Tibial nerve (tissue), 3 donors: ENCODE data around the gene RSKR.

ENCODE experiments used
- POLR2A ChIP-seq, 2 donors: fragments of 450-650 bp; IDR thresholded peaks; one replicate each; pipeline ENCODE4 v1.6.1; 2017; ENCODE audit warnings: antibody characterized with exemption in 2 of 2, mild to moderate bottlenecking in 2 of 2, moderate library complexity in 2 of 2
- TF ChIP-seq, protein P1 (sequence below), 5 experiments: fragments of 200-600 bp in 3 of 5; fragments of 450-650 bp in 2 of 5; sonication (generic) in 3 of 5; IDR thresholded peaks; one replicate each; pipeline ENCODE4 v1.5.1; 2016 to 2019; ENCODE audit warnings: antibody characterized with exemption in 5 of 5, mild to moderate bottlenecking in 3 of 5, moderate library complexity in 2 of 5

DNA sequence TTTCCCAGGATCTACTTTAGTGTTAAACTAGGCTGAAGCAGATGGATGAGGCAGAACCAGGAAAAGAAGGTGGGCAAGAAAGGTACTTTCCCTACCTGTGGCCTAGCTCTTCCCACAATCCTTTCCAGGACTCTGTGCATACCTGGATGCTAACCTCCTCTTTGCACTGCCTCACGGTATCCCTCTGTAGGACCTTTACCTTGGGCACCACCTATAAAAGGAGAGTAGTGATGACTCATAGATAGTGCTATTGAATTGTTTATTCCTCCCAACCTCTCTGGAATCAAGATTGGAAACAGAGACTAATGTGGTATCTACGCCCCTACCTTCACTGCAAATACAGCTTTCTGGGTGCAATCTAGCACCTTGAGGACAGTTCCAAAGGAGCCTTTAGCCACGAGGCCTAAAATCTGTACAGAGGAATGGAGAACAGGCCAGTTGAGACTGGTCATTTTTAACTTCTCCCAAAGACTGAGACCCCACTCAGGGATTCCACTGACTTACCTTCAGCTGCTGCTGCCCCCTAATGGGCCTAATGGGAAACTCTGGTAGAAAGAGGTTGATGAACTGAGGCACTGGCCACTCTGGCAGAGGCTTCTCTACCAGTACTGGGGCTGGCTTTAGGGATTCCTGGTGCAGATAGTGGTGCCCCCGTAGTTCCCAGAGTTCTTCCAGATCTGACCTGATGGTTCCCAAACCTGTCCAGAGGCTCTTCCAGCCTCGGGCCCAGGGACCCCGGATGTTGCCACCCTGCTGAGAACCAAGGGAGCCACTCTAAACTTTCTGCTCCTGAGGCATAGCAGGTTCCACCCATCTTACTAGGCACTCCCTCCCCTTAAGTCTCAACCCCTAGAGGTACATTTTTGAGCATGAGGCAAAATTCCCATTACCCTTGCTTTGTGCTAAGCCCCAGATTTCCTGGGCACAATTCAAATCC is 781 bp downstream of the RSKR start:
- TF ChIP-seq, protein P1, sequence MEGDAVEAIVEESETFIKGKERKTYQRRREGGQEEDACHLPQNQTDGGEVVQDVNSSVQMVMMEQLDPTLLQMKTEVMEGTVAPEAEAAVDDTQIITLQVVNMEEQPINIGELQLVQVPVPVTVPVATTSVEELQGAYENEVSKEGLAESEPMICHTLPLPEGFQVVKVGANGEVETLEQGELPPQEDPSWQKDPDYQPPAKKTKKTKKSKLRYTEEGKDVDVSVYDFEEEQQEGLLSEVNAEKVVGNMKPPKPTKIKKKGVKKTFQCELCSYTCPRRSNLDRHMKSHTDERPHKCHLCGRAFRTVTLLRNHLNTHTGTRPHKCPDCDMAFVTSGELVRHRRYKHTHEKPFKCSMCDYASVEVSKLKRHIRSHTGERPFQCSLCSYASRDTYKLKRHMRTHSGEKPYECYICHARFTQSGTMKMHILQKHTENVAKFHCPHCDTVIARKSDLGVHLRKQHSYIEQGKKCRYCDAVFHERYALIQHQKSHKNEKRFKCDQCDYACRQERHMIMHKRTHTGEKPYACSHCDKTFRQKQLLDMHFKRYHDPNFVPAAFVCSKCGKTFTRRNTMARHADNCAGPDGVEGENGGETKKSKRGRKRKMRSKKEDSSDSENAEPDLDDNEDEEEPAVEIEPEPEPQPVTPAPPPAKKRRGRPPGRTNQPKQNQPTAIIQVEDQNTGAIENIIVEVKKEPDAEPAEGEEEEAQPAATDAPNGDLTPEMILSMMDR (IDR thresholded peaks at IDR 0.05), result peak; percentile 44 to 72 (median 58)
- no peak for TF ChIP-seq POLR2A (IDR thresholded peaks at IDR 0.05)
